Stromal cell of bone marrow (primary cell): ENCODE results near the gene FAM24A.
"Not testable (repeated sequence)": the region's sequence is repeated elsewhere in the genome, so short reads cannot be mapped to it uniquely, and the experiment has no call there.

Source experiments
- DNase-seq: peaks from one replicate; pipeline ENCODE4 v3.0.0-alpha.2; 2012; ENCODE audit warnings: low read depth

The FAM24A gene, protein sequence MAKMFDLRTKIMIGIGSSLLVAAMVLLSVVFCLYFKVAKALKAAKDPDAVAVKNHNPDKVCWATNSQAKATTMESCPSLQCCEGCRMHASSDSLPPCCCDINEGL

DNA sequence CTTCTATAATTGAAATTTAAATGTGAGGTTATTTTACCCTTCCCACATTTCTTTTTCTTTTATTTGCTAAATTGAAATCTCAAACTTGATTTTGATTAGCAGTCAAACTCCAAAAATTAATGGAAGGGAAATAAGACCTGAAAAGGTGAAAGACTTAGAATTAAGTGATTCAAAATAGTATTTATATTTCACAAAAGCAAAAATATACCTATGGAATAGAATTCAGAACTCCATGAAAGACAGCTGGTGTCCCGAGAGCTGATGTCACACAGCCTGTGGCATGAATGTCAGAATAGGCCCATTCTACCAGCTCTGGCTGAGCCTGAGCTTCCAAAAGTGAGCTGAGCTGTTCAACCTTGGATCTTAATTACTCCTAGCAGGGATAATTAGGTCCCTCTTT lies at the start of gene FAM24A:
Gene FAM24A, plus strand, starts transcription at position 301 of the 400 bp plus-strand sequence. CDS start 1,025 bp downstream, outside the sequence.
- DNase-seq: no peak

DNA sequence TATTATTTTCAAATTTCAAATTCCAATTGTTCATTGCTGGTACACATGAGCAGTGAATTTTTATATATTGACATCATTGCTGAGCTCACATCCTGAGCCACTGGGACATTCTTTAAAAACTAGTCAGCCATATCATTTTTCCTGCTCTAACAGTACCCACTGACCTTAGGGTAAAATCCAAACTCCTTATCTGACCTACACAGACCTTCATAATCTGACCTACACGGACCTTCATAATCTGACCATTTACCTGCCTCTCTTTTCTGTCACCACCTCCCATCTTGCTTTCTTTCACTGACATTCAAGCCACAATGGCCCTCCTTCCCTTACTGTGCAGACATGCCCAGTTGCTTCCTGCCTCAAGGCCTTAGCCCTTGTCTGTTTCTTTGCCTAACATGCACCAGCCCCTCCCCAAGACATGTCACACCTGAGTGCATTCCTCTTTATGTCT lies 48.7 kb upstream of the FAM24A start:
- peak; percentile 38 for DNase-seq

- no peak for DNase-seq
These were observed 46.9 kb upstream of the FAM24A start for GRCh38 chr10:122863216-122864193.

- no peak for DNase-seq
These were observed 46.2 kb upstream of the FAM24A start for GRCh38 chr10:122864194-122864592.

GRCh38 chr10:122864901-122865300 lies 45.5 kb upstream of the FAM24A start:
- no peak for DNase-seq

GRCh38 chr10:122866757-122867482 lies 43.5 kb upstream of the FAM24A start:
- DNase-seq: not testable (repeated sequence)

- DNase-seq: not testable (repeated sequence)
These were observed 41.6 kb upstream of the FAM24A start for GRCh38 chr10:122868768-122869167.

GRCh38 chr10:122871947-122872346 lies 38.5 kb upstream of the FAM24A start:
- DNase-seq: not testable (repeated sequence)

- no peak for DNase-seq
These were observed 34.5 kb upstream of the FAM24A start for GRCh38 chr10:122875843-122876466.

DNA sequence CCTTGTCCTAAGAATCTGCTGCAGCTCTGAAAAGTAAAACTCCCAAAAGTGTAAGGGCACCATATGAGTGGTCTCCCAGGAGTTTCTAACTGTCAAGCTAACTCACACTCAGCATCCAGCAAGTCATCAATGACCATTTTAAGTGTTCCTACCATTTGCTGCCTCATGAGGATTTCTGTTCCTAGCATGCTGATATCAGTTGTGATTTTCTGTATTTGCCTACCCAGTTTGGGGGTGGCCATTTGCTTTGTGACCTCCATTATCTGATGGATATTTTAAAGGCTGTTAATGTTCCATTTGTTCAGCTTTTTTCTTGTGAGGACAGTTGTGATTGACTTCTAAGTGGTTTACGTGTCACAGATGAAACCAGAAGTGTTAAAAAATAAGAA lies 33.9 kb upstream of the FAM24A start:
- no peak for DNase-seq

DNA sequence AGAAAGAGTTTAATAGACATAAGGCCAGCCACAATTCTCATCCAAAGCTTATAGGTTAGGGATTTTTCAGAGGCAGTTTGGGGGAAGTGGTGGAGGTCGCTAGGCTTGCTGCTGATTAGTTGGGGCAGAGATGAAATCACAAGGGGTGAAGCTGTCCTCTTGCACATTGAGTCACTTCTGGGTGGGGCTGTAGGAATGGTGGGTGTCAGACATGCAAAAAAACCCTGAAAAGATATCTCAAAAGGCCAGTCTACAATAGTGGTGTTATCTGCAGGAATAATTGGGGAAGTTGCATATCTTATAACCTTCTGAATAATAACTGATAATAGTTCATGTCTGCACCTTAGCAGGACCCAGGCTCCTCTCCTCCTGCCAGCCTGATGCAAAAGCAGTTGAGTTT lies 33.1 kb upstream of the FAM24A start:
- no peak for DNase-seq

DNA sequence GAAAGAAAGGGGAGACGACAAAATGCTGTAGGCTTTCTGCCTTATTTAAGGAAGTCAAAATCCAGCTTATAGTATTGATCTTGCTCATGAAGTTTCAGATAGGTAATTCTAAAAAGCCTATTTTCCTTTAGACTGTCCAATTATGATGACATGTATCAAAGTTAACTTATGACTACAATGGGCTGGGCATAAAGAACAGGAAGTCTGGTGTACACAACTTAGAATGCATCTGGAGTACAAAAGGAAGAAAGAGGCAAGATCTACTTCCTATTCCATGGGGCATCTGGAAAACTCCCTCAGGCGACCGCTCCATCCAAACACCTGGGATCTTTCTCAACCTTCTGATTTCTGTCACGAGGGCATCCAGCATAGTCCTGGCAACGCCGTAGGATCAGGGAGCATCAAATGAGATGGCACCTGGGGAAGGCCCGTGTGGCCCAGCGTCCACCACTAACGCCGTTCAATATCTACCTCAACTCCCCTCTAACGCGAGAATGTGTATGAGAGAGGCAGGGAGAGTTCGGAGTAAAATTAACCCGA lies 31.5 kb upstream of the FAM24A start:
- DNase-seq: no peak

DNA sequence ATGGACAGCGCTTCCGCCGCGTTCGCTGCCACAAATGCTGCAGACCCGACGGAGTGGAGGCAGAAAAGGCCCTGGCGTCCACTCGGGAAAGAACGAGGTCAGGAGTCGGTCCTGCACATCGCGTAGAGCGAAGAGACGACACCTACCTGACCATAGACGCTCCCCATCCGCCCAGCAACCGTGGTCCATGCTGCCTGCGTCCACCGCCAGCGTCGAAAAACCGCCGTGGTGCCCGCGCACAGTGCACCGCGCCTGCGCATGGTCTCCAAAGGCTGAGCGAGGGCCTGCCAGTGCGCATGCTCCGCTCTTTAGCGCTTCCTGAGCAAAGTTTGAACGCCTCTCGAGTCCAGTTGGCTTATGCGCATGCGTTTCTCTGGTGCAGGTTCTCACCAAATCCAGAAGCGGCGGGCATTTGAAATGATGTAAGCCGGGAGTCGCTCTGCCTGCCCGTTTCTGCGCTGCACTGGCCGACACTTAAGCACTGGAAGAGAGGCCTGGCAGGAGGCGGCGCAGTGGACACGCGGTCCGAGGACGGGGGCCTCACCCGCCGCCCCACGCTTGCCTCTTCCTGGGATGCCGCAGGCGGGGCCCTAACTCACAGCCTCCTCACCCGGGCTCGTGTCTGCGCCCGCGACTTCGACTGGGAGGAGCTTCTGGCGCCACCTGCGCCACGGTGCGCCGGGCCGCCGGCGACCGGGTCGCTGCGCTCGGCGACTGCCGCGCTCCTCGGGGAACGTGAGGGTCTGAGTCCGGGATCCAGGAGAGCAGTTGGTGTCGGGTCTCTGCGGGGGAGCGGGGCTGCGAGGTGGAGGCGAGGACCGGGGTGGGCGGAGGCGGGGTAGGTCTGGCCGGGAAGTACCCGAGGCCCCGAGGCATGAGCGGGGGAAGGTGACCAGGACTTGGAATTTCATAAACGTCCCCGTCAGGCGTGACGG lies 30.8 kb upstream of the FAM24A start, which contains the start of gene FAM24B:
Gene FAM24B, minus strand, starts transcription at position 243 of the 935 bp plus-strand sequence. CDS start 29,066 bp downstream, outside the sequence.
- DNase-seq: peak; percentile 97

GRCh38 chr10:122882766-122883165 lies 27.6 kb upstream of the FAM24A start:
- DNase-seq: no peak

DNA sequence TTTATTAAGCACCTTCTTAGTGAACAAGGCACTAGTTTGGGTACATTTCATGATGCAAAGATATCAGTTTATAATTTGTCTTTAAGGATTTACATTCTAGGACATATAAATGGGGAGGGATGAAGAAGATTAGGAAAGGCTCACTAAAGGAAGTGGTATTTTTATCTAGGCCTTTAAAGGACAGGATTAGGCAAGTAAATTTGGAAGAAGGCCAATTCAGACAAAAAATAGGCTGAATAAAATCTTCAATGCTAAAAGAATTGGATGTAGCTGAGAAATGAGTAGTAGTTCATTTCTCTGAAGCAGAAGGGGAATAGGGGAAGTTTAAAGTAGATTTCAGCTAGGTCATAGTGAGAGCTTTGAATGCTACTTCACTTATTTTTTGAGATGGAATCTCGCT lies 26.2 kb upstream of the FAM24A start:
- no peak for DNase-seq

DNA sequence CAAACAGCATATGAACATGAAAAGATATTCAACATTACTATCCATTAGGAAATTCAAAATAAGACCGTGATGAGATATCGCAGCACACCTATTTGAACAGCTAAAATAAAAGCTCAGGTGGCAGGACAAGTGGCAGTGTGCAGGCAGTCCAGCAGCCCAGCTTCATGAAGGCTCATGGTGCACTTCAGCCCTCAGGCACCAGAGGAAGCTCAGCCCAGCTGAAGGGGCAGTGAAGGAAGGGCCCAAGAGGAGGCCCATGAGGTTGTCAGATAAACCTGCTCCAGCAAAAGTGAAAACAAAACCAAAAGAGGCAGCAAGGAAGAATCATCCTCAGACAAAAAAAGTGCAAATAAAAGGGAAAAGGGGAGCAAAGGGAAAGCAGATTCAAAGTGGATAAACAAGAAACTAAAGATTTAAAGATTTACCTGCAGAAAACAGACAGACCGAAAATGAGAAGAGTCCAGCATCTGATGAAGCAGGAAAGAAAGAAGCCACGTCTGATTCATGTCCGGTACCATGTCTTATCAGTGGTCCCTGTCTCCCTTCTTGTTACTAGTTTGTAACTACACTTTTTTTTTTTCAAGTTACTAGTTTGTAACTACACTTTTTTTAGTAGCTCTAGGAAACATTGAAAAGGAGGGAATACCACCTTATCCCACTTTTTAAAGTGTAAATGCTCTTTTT lies 16.0 kb upstream of the FAM24A start:
- DNase-seq: no peak

DNA sequence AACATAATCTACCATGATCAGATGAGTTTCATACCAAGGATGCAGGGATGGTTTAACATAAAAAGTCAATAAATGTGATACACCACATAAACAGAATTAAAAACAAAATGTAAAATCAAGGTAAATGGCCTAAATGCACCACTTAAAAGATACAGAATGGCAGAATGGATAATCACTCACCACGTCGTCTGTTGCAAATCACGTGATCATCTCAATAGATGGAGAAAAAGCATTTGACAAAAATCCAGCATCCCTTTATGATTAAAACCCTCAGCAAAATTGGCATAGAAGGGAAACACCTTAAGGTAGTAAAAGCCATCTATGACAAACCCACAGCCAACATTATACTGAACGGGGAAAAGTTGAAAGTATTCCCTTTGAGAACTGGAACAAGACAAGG lies 6.5 kb upstream of the FAM24A start:
- DNase-seq: not testable (repeated sequence)

DNA sequence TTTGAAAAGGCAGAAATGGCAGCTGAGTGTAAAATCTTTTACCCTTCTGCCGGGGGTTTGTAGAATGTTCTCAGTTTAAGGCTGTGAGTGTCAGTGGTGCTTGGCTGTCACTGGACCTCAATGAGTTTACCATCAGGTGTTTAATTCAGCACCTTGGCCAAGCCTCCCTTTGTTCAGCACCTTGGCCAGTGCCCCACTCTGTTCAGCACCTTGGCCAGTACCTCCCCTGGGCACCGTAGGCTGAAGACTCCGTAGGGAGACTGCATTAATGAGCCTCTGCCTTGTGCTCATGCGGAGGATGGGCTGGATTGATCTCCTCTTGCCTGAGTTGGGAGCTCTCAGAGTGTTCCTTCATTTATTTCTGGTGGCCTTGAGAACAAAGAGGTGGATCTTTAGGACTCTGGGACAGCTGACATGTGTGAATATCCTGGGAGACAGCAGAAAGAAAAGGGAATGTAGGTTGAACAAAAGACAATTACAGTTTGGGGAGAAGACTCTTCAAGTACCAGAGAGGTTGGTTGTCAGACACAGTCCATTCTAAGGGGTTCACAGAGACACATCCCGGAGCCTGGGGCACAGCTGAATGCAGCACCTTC lies 1.6 kb downstream of the FAM24A start:
- DNase-seq: peak; percentile 3

DNA sequence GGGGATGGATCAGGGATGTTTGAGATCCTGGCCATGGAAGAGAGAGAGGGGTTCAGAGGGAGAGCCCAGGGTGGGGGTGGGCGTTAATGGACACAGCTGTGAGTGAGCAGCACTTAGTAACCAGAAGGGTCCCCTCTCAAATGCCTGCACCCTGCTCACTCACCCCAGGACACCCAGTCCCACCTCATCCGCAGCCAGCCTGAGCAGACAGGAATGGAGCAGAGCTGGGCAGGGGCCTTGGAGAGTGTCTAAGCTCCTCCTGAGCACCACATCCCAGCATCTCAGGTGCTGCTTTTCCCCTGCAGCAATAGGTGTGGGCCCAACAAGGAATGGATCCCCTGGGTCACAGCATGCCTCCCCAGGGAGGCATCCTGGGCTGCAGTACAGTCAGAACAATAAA lies 5.3 kb downstream of the FAM24A start:
- DNase-seq: no peak

GRCh38 chr10:122930140-122930539 lies 19.7 kb downstream of the FAM24A start:
- DNase-seq: no peak
